AG09309 (cell line): ENCODE measurements around the gene FOXN1.
"Not testable (repeated sequence)": the region's sequence is repeated elsewhere in the genome, so short reads cannot be mapped to it uniquely, and the experiment has no call there.

Source experiments
- DNase-seq: peaks from one replicate; pipeline ENCODE4 v3.0.0-alpha.2; 2010; ENCODE audit warnings: low read depth
- H3K4me3 ChIP-seq: 2 replicates; pipeline ENCODE4 v1.5.1; 2011; ENCODE audit warnings: mild to moderate bottlenecking, low read depth, low read length, moderate library complexity; ENCODE audit not compliant: control insufficient read depth
- TF ChIP-seq, protein P1 (sequence below): IDR thresholded peaks from 2 replicates; pipeline ENCODE4 v1.5.1; 2011; ENCODE audit warnings: mild to moderate bottlenecking, low read depth, low read length, inconsistent platforms; ENCODE audit not compliant: insufficient read depth, control insufficient read depth; ENCODE audit errors: missing control alignments

FOXN1 gene

DNA sequence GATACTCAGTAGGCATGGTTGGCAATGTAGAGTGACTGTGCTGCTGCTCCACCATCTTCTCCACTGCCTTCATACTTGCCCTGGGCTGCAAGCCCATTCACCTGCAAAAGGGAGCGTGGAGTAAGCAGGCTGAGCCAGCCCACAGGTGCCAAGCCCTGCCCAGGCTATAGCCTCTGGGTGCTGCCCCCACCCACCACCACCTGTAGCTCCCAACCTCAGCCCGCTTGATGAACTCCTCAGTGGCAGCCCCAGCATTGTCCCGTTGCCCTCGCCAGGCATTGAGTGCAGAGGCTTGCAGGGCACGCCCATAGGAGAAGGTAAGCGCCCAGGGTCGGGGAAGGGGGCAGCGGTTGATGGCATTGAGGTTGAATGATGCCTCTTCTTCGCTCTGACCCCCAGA lies 67.4 kb downstream of the FOXN1 start:
- no peak for DNase-seq
- no peak overlapping the region for H3K4me3 ChIP-seq
- TF ChIP-seq, protein P1, sequence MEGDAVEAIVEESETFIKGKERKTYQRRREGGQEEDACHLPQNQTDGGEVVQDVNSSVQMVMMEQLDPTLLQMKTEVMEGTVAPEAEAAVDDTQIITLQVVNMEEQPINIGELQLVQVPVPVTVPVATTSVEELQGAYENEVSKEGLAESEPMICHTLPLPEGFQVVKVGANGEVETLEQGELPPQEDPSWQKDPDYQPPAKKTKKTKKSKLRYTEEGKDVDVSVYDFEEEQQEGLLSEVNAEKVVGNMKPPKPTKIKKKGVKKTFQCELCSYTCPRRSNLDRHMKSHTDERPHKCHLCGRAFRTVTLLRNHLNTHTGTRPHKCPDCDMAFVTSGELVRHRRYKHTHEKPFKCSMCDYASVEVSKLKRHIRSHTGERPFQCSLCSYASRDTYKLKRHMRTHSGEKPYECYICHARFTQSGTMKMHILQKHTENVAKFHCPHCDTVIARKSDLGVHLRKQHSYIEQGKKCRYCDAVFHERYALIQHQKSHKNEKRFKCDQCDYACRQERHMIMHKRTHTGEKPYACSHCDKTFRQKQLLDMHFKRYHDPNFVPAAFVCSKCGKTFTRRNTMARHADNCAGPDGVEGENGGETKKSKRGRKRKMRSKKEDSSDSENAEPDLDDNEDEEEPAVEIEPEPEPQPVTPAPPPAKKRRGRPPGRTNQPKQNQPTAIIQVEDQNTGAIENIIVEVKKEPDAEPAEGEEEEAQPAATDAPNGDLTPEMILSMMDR = no peak

DNA sequence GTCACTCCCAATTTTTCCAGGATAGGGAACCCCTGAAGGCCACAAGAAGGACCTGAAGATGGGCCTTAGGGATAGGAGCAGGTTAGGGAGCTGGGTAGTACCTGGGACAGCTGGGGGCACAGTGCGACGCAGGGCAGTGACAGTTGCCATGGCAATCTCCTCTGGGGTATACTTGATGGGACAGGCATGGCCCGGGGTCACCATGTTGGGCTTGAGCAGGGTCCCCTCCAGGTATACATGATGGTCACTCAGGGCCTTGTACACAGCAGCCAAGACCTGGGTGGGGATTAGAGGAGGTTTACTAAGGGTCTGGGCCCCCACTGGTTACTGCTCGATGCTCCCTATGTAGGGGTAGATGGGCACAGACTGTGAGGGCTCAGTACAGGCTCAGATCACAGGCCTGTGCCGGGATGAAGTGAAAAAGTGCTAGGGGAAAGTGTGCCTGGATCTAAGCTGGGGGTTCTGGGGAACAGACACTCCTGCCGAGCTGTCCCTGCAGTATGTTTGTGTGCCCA lies 67.9 kb downstream of the FOXN1 start:
- TF ChIP-seq, protein P1 = no peak
- no peak for DNase-seq
- no peak overlapping the region for H3K4me3 ChIP-seq

DNA sequence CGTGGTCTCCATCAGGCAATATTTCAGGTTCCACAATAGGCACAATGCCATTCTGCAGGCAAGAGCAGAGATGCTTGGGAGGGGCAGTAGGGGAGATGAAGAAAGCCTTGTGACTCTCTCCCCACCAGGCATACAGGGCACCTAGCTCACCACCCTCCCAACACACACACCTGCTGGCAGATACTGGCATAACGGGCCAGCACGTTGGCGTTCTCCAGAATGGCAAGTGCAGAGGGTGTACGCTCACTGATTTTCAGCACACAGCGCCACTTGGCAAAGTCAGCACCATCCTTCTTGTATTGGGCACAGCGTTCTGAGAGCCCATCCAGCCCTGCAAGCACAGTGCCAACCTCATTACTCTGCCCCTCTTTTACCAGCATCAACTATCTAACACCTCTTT lies 68.4 kb downstream of the FOXN1 start:
- TF ChIP-seq, protein P1 = no peak
- DNase-seq = no peak
- H3K4me3 ChIP-seq = no peak overlapping the region

DNA sequence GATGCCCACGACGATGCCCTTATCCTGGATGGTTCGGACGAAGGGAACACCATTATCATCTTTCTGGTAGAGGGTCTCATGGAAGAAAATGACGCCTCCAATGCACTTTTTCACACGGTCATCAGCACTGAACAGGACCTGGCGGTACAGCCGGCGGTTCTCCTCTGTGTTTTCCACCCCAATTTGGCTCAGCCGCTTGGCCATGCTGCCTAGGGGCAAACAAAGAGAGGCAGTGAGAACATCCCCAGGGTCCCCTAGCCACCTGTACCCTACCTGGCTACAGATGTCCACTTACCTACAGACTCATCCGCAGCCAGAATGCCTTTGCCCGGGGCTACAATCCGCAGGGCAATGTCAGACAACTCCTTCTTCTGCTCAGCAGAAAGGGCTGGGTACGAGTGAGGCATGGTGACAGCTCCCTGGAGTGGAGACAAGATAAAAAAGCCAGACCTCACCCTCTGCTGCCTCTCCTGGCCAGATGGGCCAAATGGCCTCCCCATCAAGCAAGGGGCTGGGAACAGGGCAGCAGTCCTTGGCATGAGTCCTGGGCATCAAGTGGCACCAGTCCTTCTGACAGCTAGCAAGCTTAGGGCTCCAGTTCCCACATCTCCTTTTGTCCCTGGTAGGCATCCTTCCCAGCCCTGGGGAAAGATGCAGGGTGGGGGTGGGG lies 69.1 kb downstream of the FOXN1 start:
- no peak overlapping the region for H3K4me3 ChIP-seq
- no peak for DNase-seq
- TF ChIP-seq, protein P1 = no peak

DNA sequence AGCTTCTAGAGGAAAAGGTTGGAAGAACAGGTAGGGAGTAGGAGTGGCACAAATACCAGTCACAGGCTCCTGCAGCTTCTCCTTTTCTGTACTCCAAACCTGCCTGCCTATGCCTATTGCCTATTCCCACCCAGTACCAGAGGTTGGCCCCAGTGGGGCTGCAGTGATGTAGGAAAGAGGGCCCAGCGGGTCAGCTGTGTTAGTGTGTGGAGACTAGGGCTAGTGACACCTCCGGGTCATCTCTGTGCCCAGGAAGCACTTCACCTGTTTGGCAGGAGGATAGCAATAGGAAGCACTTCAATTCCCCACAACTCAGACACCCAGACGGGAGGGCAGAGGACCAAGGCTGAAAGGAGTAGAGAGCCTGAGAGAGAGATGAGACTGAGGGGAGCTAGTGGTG lies 69.9 kb downstream of the FOXN1 start:
- not testable (repeated sequence) for H3K4me3 ChIP-seq, DNase-seq

DNA sequence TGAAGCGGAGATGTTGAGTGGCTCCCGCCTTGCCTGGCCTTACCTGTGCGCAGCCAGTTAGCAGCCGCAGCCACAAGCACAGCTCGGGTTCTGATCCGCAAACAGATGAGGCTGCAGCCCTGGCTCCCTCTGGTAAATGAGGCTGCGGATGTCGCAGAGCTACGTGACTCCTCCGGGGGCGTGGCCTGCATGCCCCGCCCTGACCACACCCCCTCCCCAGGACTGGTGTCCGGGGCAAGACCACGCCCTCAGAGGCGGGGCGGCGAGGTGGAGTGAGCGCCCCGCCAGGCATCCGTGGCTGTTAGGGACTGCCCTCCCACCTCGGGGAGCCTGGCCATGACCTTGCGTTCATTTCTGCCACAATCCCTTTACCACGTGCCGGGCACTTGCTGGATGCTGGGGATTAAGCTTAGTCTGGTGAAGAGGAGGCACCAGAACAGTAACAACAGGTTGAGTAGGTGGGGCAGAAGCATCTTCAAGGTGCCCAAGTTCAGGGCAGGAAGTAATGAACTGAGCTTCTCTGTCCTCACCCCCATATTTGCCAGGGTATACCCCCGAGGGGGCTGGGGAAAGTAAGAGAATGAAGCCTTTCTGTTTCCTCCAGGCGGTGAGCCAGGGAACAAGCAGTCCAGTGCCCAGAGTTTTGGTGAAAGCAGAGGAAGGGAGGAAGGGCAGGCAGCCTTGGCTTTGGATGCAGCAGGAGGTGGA lies 70.8 kb downstream of the FOXN1 start, which contains the start of gene ALDOC:
ALDOC (minus strand) TSS at position 138 of the 708 bp plus-strand sequence. CDS start 1,363 bp downstream, outside the sequence.
- peak within 1 kb of the TSS; percentile 25 for H3K4me3 ChIP-seq
- peak; percentile 63 for DNase-seq

More for the DNA sequence above, 70.8 kb downstream of the FOXN1 start, which contains the start of gene ALDOC:
- TF ChIP-seq, protein P1 = no peak
